Measurements from ENCODE around the gene ZNF408.

Gene ZNF408

GRCh38 chr11:46727952-46728658 lies 27.3 kb downstream of the ZNF408 start:
- DNase-seq (ENCODE audit: low read depth in 3 of 3): no peak

- DNase-seq (ENCODE audit: low read depth in 3 of 3): no peak
Measured at GRCh38 chr11:46728659-46729040, 27.8 kb downstream of the ZNF408 start.

GRCh38 chr11:46729110-46730027 lies 28.5 kb downstream of the ZNF408 start:
- DNase-seq (ENCODE audit: low read depth in 3 of 3): no peak

DNA sequence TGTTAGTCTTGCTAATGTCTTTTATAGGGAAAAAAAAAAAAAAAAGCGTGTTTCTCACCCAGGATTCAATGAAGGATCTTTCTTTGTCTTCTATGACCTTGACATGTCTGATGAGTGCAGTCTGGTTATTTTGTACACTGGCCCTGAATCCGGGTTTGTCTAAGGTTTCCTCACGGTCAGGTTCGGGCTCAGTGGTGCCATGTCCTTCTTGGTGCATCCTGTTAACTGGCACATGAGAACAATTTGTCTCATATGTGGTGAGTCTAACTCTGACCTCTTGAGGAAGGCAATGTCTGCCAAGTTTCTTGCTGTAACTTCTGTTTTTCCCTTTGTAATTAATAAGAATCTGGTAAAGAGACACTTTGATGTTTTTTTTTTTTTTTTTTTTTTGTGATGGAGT lies 30.7 kb downstream of the ZNF408 start:
- no peak for DNase-seq (ENCODE audit: low read depth in 3 of 3)

GRCh38 chr11:46733234-46733633 lies 32.4 kb downstream of the ZNF408 start:
- DNase-seq (ENCODE audit: low read depth in 3 of 3): no peak

DNA sequence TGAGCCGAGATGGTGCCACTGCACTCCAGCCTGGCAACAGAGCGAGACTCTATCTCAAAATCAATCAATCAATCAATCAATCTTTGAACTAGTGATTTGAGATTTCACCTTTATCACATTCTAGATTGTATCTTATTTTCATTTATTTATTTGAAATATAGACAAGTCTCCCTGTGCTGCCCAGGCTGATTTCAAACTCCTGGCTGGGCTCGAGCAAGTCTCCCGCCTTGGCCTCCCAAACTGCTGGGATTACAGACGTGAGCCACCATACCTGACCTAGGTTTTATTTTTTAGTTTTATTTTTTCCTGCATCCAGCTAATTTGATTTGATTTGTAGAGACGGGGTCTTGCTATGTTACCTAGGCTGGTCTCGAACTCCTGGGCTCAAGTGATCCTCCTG lies 35.3 kb downstream of the ZNF408 start:
- no peak for DNase-seq (ENCODE audit: low read depth in 3 of 3)

DNA sequence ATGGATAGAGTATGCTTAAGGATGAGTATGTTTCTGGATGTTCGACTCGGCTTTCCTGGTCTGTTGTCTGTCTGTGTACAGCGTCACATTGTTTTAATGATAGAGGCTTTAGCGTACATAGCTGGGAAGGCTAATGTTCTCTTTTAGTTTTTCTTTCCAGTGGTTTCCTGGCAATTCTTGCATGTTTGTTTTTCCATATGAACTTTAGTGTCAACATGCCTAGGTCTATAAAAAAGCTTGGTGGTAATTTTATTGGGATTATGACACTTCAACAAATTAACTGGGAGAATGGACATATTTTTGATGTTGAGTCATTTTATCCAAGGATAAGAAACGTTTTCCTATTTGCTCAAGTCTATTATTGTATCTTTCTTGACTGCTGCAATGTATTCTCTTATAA lies 35.8 kb downstream of the ZNF408 start:
- no peak for DNase-seq (ENCODE audit: low read depth in 3 of 3)

DNA sequence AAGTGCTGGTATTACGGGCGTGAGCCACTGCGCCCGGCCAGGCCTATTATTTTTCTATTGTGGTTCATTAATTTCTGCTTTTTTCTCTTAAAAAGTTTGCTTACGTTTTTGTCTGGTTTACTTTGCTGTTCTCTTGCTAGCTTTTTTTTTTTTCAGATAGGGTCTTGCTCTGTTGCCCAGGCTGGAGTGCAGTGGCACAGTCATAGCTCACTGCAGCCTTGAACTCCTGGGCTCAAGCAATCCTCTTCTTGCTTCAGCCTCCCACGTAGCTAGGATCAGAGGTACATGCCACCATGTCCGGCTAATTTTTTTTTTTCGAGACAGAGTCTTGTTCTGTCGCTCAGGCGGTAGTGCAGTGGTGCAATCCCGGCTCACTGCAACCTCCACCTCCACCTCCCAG lies 36.9 kb downstream of the ZNF408 start:
- no peak for DNase-seq (ENCODE audit: low read depth in 3 of 3)

DNA sequence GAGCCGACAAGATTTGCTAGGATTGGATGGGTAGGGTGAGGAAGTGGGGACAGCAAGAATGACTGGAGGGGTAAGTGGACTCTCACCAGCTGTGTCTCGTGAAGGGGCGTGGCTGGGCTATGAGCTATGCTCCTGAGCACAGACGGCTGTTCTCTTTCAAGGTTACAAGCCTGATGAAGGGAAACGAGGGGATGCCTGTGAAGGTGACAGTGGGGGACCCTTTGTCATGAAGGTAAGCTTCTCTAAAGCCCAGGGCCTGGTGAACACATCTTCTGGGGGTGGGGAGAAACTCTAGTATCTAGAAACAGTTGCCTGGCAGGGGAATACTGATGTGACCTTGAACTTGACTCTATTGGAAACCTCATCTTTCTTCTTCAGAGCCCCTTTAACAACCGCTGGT lies 38.1 kb downstream of the ZNF408 start:
- no peak for DNase-seq (ENCODE audit: low read depth in 3 of 3)

DNA sequence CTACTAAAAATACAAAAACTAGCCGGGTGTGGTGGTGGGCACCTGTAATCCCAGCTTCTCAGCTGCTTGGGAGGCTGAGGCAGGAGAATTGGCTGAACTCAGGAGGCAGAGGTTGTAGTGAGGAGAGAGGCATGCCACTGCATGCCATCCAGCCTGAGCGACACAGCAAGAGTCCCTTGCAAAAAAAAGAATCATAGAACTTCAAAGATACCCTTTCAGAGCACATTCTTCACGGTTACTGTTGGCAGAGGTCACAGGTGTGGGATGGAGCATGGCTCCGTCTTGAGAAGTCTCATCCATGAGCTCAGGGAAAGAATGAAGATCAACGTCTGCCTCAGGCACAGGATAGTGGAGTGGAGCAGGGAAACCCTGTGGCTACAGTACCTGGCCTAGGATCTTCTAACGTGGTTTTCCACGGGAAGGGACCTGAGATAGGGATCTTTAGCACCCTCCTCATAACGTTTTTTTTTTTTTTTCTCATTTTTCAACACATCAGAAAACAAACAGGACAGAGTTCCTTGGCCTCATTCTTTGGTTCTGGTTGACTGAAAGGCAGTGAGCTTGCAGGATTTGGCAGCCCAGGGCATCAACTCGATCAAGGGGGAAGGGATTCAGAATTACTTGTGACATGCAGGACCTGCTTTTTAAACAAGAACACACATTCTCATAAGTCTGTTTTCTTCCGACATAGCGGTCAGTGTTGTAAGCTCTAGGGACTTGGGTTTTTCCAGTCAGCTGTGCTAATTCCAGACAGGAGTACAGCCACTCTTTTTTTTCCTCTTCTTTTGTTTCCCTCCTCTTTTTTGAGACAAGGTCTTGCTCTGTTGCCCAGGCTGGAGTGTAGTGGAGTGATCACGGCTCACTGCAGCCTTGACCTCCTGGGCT lies 41.0 kb downstream of the ZNF408 start:
- DNase-seq (ENCODE audit: low read depth in 3 of 3): no peak

DNA sequence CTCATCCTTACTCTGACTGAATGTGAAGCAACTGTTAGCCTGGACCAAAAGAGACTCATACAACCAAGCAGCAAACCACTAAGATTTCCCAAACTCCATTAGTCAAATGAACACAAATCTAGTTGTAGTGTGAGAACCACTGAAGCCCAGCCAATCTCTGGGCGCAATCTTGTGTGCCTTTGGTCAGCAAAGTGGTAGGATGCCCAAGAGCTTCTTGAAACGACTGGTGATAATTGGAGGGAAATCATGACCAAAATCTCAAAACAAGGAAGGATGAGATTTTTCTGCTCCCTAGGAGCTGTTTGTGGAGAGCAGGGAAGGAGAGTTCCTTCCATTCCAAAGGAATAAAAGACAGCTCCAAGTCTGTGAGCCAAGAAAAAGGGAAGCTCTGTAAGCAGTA lies 42.2 kb downstream of the ZNF408 start:
- DNase-seq (ENCODE audit: low read depth in 3 of 3): no peak

DNA sequence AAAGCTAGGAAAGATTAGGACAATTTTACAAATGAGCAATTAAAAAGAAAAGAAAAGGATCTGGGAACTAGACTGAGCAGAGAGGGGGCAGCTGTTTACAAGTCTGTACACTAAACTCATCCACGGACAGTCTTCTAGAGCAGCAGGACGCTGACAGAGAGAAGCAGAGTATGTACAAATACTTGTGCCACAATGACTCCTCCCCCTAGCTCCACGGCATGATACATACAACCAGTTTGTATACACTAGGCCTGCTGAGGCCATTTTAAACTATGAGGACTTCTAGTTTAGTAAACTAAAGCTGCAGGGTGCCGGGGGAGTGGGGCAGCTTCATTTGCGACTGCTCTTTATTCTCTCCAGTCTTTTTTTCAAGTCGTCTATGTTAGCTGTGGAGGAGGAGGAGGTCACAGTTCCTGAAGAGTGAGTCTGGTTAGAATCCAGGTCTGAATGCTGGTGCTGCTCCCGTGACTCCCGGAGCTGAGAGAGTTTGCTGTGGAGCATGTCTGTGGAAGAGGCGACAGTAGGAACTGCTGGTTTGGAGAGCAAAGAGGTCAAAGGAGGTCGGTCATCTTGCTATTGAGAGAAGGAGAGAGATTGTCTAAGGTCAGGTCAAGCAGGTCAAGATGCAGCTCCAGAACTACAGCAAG lies 43.0 kb downstream of the ZNF408 start:
- DNase-seq (ENCODE audit: low read depth in 3 of 3): no peak

- DNase-seq (ENCODE audit: low read depth in 3 of 3): no peak
Measured at GRCh38 chr11:46745328-46745727, 44.5 kb downstream of the ZNF408 start.

DNA sequence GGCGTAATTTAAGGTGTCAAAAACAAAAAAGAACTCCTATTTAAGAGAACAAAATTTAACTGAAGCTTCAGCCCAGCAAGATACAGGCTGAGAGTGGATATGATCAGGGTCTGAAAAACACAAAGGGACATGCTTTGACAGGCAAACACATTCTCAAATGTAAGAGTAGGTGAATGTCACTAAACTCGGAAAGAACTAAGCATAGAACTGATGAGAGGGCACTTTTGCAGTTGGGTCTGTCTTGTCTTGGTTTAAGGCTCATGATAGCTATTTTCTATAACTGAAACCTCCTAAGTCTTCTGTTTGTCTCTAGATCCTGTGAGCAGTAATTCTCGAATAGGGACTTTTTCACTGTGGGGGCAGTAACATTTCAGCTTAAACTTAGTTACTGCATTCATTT lies 45.2 kb downstream of the ZNF408 start:
- no peak for DNase-seq (ENCODE audit: low read depth in 3 of 3)

GRCh38 chr11:46747150-46747549 lies 46.3 kb downstream of the ZNF408 start:
- DNase-seq (ENCODE audit: low read depth in 3 of 3): no peak
